ENCODE measurements around the gene NPAS2. TPM values are rescaled to one million over a fixed set of nuclear protein-coding genes. Genes with fewer than 3 reads are reported as not detected.

The NPAS2 gene
- total and polyA plus RNA-seq, 2 donors (not counting 3 experiments of a cell fraction or from before 2014, with no cell fraction given), result 29.0 to 53.9 TPM

DNA sequence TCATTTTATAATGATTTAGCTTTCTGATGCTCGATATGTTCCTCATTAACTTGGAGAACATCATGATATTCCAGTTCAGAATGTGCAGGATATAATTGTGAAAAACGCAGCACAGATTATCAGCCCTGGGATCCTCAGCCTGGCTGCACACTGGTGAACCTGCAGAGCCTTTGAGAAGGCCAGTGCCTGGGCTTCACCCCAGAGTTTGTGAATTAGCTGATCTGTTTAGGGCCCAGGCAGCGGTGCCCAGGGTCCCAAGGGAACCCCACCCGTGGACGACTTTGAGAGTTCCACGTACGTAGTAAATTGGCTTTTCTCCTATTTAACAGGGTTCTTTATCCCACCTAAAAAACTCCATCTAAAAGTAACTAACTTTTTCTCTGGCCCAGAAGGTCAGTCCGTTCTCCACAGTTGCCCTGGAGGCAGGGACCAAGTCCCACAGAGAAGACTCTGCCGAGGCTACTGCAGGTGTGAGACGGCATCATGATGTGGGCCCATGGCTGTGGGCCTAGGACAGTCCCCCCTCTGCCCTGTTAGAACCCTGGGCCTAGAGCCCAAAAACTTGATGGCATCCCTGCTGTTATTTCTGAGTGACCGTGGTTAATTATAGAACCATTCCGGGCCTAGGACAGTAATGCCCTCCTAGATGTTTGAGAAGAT is 142.6 kb downstream of the NPAS2 start:
- H2AFZ ChIP-seq (ENCODE audit: low read depth, low read length), result no peak overlapping the region
- DNase-seq (ENCODE audit: low read depth, low spot score) (no peak), FAIRE-seq (no peak)
- no peak overlapping the region for H3K9ac ChIP-seq (replicated peaks; ENCODE audit: extremely low read depth, insufficient read depth, low read length)
- no TSS peak for BruUV-seq (replicated peaks)
- intact Hi-C loops (cut with micrococcal nuclease), result no loop called here
- no peaks in the 10 kb centered on the region for H4K20me1 ChIP-seq (replicated peaks; ENCODE audit: control insufficient read depth, extremely low read depth, insufficient read depth, low read length)
- no peaks in the 10 kb centered on the region for H3K79me2 ChIP-seq (ENCODE audit: control insufficient read depth, insufficient read depth, low read length)
- H3K9me1 ChIP-seq (replicated peaks; ENCODE audit: control insufficient read depth, extremely low read depth, insufficient read depth, low read length), result no peaks in the 10 kb centered on the region
- H3K4me2 ChIP-seq (ENCODE audit: insufficient read depth, low read length), result no peak overlapping the region
- ChIA-PET POLR2A (no interaction called here), CTCF (no interaction called here)
- no peak overlapping the region for H3K4me3 ChIP-seq (replicated peaks in 1 of 3; ENCODE audit: insufficient read depth in 1 of 3, low read depth in 1 of 3, low read length in 3 of 3)
- peaks cover 15% of the 10 kb centered on the region for H3K4me1 ChIP-seq (ENCODE audit: control insufficient read depth, extremely low read depth, insufficient read depth, low read length)
- H3K27me3 ChIP-seq (ENCODE audit: control insufficient read depth in 2 of 2, insufficient read depth in 2 of 2, low read length in 2 of 2), result no peaks in the 10 kb centered on the region
- dilution Hi-C loops (cut with MboI; ENCODE audit: extremely low pct_ligation_motif_present, low sequenced_read_pairs), result no loop called here
- TF ChIP-seq EZH2 (IDR thresholded peaks at IDR 0.05; ENCODE audit: borderline replicate concordance, low read depth, low read length, severe bottlenecking), result no peak
- TF ChIP-seq POLR2A (IDR thresholded peaks at IDR 0.05; ENCODE audit: low read depth, low read length), result no peak
- TF ChIP-seq POLR2AphosphoS5 (IDR thresholded peaks at IDR 0.05; ENCODE audit: insufficient read depth, low read depth, low read length), result no peak
- no peak for TF ChIP-seq GATA2 (IDR thresholded peaks at IDR 0.05; ENCODE audit: insufficient read depth, insufficient read length, low read depth, low read length)
- TF ChIP-seq MYC (IDR thresholded peaks at IDR 0.05; ENCODE audit: low read depth, low read length), result no peak
- TF ChIP-seq, protein P1, sequence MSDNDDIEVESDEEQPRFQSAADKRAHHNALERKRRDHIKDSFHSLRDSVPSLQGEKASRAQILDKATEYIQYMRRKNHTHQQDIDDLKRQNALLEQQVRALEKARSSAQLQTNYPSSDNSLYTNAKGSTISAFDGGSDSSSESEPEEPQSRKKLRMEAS (IDR thresholded peaks at IDR 0.05; ENCODE audit: insufficient read depth, insufficient read length), result no peak
- no peak for TF ChIP-seq JUN (IDR thresholded peaks at IDR 0.05; ENCODE audit: borderline replicate concordance, insufficient read depth, insufficient read length, low read depth)
- TF ChIP-seq, protein P2, sequence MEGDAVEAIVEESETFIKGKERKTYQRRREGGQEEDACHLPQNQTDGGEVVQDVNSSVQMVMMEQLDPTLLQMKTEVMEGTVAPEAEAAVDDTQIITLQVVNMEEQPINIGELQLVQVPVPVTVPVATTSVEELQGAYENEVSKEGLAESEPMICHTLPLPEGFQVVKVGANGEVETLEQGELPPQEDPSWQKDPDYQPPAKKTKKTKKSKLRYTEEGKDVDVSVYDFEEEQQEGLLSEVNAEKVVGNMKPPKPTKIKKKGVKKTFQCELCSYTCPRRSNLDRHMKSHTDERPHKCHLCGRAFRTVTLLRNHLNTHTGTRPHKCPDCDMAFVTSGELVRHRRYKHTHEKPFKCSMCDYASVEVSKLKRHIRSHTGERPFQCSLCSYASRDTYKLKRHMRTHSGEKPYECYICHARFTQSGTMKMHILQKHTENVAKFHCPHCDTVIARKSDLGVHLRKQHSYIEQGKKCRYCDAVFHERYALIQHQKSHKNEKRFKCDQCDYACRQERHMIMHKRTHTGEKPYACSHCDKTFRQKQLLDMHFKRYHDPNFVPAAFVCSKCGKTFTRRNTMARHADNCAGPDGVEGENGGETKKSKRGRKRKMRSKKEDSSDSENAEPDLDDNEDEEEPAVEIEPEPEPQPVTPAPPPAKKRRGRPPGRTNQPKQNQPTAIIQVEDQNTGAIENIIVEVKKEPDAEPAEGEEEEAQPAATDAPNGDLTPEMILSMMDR (IDR thresholded peaks at IDR 0.05; ENCODE audit: extremely low read depth in 1 of 2, insufficient read depth in 1 of 2, low read depth in 1 of 2, low read length in 2 of 2), result no peak
- no peak for TF ChIP-seq FOS (IDR thresholded peaks at IDR 0.05; ENCODE audit: borderline replicate concordance, insufficient read depth, low read length)
- H3K9me3 ChIP-seq (replicated peaks; ENCODE audit: control insufficient read depth, insufficient read depth, low read length), result no peaks in the 10 kb centered on the region
- peaks cover 0 to 9% of the 10 kb centered on the region in 2 experiments for H3K36me3 ChIP-seq (ENCODE audit: control insufficient read depth in 2 of 2, extremely low read depth in 1 of 2, insufficient read depth in 2 of 2, low read length in 2 of 2)
- no peak overlapping the region for H3K27ac ChIP-seq (ENCODE audit: insufficient read depth, low read depth, low read length)
